ENCODE measurements around the gene PDGFB. TPM values are rescaled to one million over a fixed set of nuclear protein-coding genes. Genes with fewer than 3 reads are reported as not detected.

The PDGFB gene
- total and polyA plus RNA-seq, 5 donors, result 9.3 to 82.1 (median 15.4) TPM

- ATAC-seq (peak; percentile 42 to 51), DNase-seq (peak in 2 of 3 donors; percentile 70 to 72)
- WGBS, result 43% methylated on average over 22 of the region's 22 CpGs
- Histone ChIP-seq H3K4me1 (ENCODE audit: control insufficient read depth, insufficient read depth, low read length) (peaks cover 6% of the 10 kb centered on the region), H3K27me3 (ENCODE audit: control insufficient read depth, insufficient read depth) (no peaks in the 10 kb centered on the region), H3K9me3 (ENCODE audit: control insufficient read depth, low read length) (no peaks in the 10 kb centered on the region), H3K27ac (ENCODE audit: low read length) (peak overlapping the region; percentile 61), H3K4me3 (ENCODE audit: low read length) (peak overlapping the region; percentile 88)
- intact Hi-C loops (cut with DNase I), result loop anchor here in 2 of 4 donors (5.0 to 10.0 kb wide), 3 partner anchors 62 to 71 kb away; partner anchors contain the start of gene RPL3 (in 1 of the 2)
These were observed 603 bp upstream of the PDGFB start for GRCh38 chr22:39245130-39246039.

- no peaks in the 10 kb centered on the region for H3K9me3 ChIP-seq (ENCODE audit: control insufficient read depth, low read length)
- under 1% methylated on average over 30 of the region's 30 CpGs for WGBS
- H3K27ac ChIP-seq (ENCODE audit: low read length), result peak overlapping the region; percentile 79
- H3K27me3 ChIP-seq (ENCODE audit: control insufficient read depth, insufficient read depth), result no peaks in the 10 kb centered on the region
- no peak for ATAC-seq
- H3K4me1 ChIP-seq (ENCODE audit: control insufficient read depth, insufficient read depth, low read length), result peaks cover 6% of the 10 kb centered on the region
- peak in 1 of 3 donors; percentile 71 for DNase-seq
- intact Hi-C loops (cut with DNase I), result loop anchor here in 3 of 4 donors (5.0 to 10.0 kb wide), 3 partner anchors 68 to 71 kb away; partner anchors contain the start of gene RPL3 (in 1 of the 3)
- peak overlapping the region; percentile 88 for H3K4me3 ChIP-seq (ENCODE audit: low read length)
These were observed 666 bp downstream of the PDGFB start for GRCh38 chr22:39244136-39244495.

GRCh38 chr22:39243439-39244135, 1.2 kb downstream of the PDGFB start:
- Histone ChIP-seq H3K27ac (ENCODE audit: low read length) (peak overlapping the region; percentile 79), H3K4me1 (ENCODE audit: control insufficient read depth, insufficient read depth, low read length) (peaks cover 6% of the 10 kb centered on the region)
- ATAC-seq, result no peak

GRCh38 chr22:39242595-39243438, 2.0 kb downstream of the PDGFB start:
- H3K27ac ChIP-seq (ENCODE audit: low read length), result peak overlapping the region; percentile 79
- no peaks in the 10 kb centered on the region for H3K9me3 ChIP-seq (ENCODE audit: control insufficient read depth, low read length)
- DNase-seq (peak in 1 of 3 donors; percentile 76), ATAC-seq (peak in 1 of 2 donors; percentile 1)
- H3K27me3 ChIP-seq (ENCODE audit: control insufficient read depth, insufficient read depth), result no peaks in the 10 kb centered on the region
- peak overlapping the region; percentile 88 for H3K4me3 ChIP-seq (ENCODE audit: low read length)
- H3K4me1 ChIP-seq (ENCODE audit: control insufficient read depth, insufficient read depth, low read length), result peaks cover 6% of the 10 kb centered on the region
- WGBS, result under 1% methylated on average over 78 of the region's 78 CpGs
- intact Hi-C loops (cut with DNase I), result loop anchor here in 3 of 4 donors (5.0 to 10.0 kb wide), 3 partner anchors 68 to 72 kb away; partner anchors contain the start of gene RPL3 (in 1 of the 3)

More at GRCh38 chr22:39243439-39244135, 1.2 kb downstream of the PDGFB start:
- H3K27me3 ChIP-seq (ENCODE audit: control insufficient read depth, insufficient read depth), result no peaks in the 10 kb centered on the region
- under 1% methylated on average over 65 of the region's 65 CpGs for WGBS
- peak in 1 of 3 donors; percentile 70 for DNase-seq
- intact Hi-C loops (cut with DNase I), result loop anchor here in 3 of 4 donors (5.0 to 10.0 kb wide), 3 partner anchors 69 to 71 kb away; partner anchors contain the start of gene RPL3 (in 1 of the 3)
- H3K4me3 ChIP-seq (ENCODE audit: low read length), result peak overlapping the region; percentile 88
- no peaks in the 10 kb centered on the region for H3K9me3 ChIP-seq (ENCODE audit: control insufficient read depth, low read length)

- H3K27ac ChIP-seq (ENCODE audit: low read length), result peak overlapping the region; percentile 79
- no peaks in the 10 kb centered on the region for H3K27me3 ChIP-seq (ENCODE audit: control insufficient read depth, insufficient read depth)
- intact Hi-C loops (cut with DNase I), result loop anchor here in 3 of 4 donors (5.0 to 10.0 kb wide), 3 partner anchors 67 to 73 kb away; partner anchors contain the start of gene RPL3 (in 1 of the 3)
- peaks cover 7% of the 10 kb centered on the region for H3K4me1 ChIP-seq (ENCODE audit: control insufficient read depth, insufficient read depth, low read length)
- DNase-seq (peak in 2 of 3 donors; percentile 63 to 71), ATAC-seq (no peak)
- WGBS, result 6% methylated on average over 91 of the region's 92 CpGs
- no peaks in the 10 kb centered on the region for H3K9me3 ChIP-seq (ENCODE audit: control insufficient read depth, low read length)
- peak overlapping the region; percentile 88 for H3K4me3 ChIP-seq (ENCODE audit: low read length)
These were observed 2.8 kb downstream of the PDGFB start for GRCh38 chr22:39241794-39242594.

GRCh38 chr22:39240831-39241793, 3.7 kb downstream of the PDGFB start:
- DNase-seq, result peak; percentile 68 to 84 (median 84)
- Histone ChIP-seq H3K4me1 (ENCODE audit: control insufficient read depth, insufficient read depth, low read length) (peaks cover 11% of the 10 kb centered on the region), H3K27ac (ENCODE audit: low read length) (peak overlapping the region; percentile 79), H3K27me3 (ENCODE audit: control insufficient read depth, insufficient read depth) (no peaks in the 10 kb centered on the region), H3K4me3 (ENCODE audit: low read length) (peak overlapping the region; percentile 88), H3K9me3 (ENCODE audit: control insufficient read depth, low read length) (no peaks in the 10 kb centered on the region)
- intact Hi-C loops (cut with DNase I), result loop anchor here in 3 of 4 donors (5.0 to 10.0 kb wide), 3 partner anchors 66 to 74 kb away; partner anchors contain the start of gene RPL3 (in 1 of the 3)
- ATAC-seq, result peak; percentile 3 to 7
- WGBS, result 26% methylated on average over 27 of the region's 27 CpGs

- WGBS, result 54% methylated on average over 20 of the region's 20 CpGs
- no peak for ATAC-seq
- Histone ChIP-seq H3K27ac (ENCODE audit: low read length) (peak overlapping the region; percentile 79), H3K4me1 (ENCODE audit: control insufficient read depth, insufficient read depth, low read length) (peaks cover 18% of the 10 kb centered on the region), H3K9me3 (ENCODE audit: control insufficient read depth, low read length) (no peaks in the 10 kb centered on the region), H3K27me3 (ENCODE audit: control insufficient read depth, insufficient read depth) (no peaks in the 10 kb centered on the region), H3K4me3 (ENCODE audit: low read length) (no peak overlapping the region)
- intact Hi-C loops (cut with DNase I), result loop anchor here (5.0 to 10.0 kb wide), 5 partner anchors 43 to 75 kb away; partner anchors contain the start of gene RPL3 (in 1 of the 4)
- DNase-seq, result peak in 2 of 3 donors; percentile 64 to 66
These were observed 5.0 kb downstream of the PDGFB start for GRCh38 chr22:39239561-39240423.

- no peaks in the 10 kb centered on the region for H3K9me3 ChIP-seq (ENCODE audit: control insufficient read depth, low read length)
- peak overlapping the region; percentile 79 for H3K27ac ChIP-seq (ENCODE audit: low read length)
- no peak overlapping the region for H3K4me3 ChIP-seq (ENCODE audit: low read length)
- no peak for ATAC-seq
- H3K27me3 ChIP-seq (ENCODE audit: control insufficient read depth, insufficient read depth), result no peaks in the 10 kb centered on the region
- 55% methylated on average over 12 of the region's 12 CpGs for WGBS
- intact Hi-C loops (cut with DNase I), result loop anchor here in 3 of 4 donors (5.0 to 10.0 kb wide), 3 partner anchors 43 to 64 kb away; no protein-coding TSS in a partner anchor
- peaks cover 22% of the 10 kb centered on the region for H3K4me1 ChIP-seq (ENCODE audit: control insufficient read depth, insufficient read depth, low read length)
- peak in 1 of 3 donors; percentile 47 for DNase-seq
These were observed 5.7 kb downstream of the PDGFB start for GRCh38 chr22:39238966-39239505.

Measured in right cardiac atrium (tissue), 5 donors.